ENCODE data around the gene MT1F. TPM values are rescaled to one million over a fixed set of nuclear protein-coding genes. Genes with fewer than 3 reads are reported as not detected.
A peak's percentile ranks its signal among the peaks of the same experiment; 100 is the strongest.

MT1F gene
- total RNA-seq, 1 experiment from 2014 or later = 2.1 TPM

GRCh38 chr16:56682703-56683397 lies 25.1 kb downstream of the MT1F start:
- ATAC-seq = 0 out of 2 replicates have a peak, but pooled peaks have one; percentile 3
- TSS peak; percentile 95 for BruUV-seq (replicated peaks)

GRCh38 chr16:56683424-56684172 lies 25.8 kb downstream of the MT1F start:
- ATAC-seq (no peak), DNase-seq (ENCODE audit: low read depth, low spot score) (no peak)
- in situ Hi-C loops (cut with HindIII; ENCODE audit: low pct_unique_long_range_greater_than_20kb, low sequenced_read_pairs) (no loop called here), intact Hi-C loops (cut with micrococcal nuclease; ENCODE audit: unreplicated experiment) (no loop called here)
- TF ChIP-seq POLR2AphosphoS5 (IDR thresholded peaks at IDR 0.05; ENCODE audit: low read depth, low read length) = no peak
- no peak for TF ChIP-seq SIN3A (IDR thresholded peaks at IDR 0.05; ENCODE audit: borderline replicate concordance, insufficient read depth, low read depth, low read length)
- TF ChIP-seq, protein P1, sequence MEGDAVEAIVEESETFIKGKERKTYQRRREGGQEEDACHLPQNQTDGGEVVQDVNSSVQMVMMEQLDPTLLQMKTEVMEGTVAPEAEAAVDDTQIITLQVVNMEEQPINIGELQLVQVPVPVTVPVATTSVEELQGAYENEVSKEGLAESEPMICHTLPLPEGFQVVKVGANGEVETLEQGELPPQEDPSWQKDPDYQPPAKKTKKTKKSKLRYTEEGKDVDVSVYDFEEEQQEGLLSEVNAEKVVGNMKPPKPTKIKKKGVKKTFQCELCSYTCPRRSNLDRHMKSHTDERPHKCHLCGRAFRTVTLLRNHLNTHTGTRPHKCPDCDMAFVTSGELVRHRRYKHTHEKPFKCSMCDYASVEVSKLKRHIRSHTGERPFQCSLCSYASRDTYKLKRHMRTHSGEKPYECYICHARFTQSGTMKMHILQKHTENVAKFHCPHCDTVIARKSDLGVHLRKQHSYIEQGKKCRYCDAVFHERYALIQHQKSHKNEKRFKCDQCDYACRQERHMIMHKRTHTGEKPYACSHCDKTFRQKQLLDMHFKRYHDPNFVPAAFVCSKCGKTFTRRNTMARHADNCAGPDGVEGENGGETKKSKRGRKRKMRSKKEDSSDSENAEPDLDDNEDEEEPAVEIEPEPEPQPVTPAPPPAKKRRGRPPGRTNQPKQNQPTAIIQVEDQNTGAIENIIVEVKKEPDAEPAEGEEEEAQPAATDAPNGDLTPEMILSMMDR (IDR thresholded peaks at IDR 0.05) = no peak
- no peak for TF ChIP-seq TCF7L2 (IDR thresholded peaks at IDR 0.05; ENCODE audit: low read depth, low read length)
- TF ChIP-seq REST (IDR thresholded peaks at IDR 0.05; ENCODE audit: insufficient read depth in 1 of 2, low read depth in 2 of 2, low read length in 1 of 2) = no peak
- Histone ChIP-seq H3K4me3 (ENCODE audit: low read depth in 2 of 2, low read length in 2 of 2) (peak overlapping the region in 1 of 2 experiments; percentile 14; a peak in 1 of 4 replicates), H3K4me1 (ENCODE audit: control insufficient read depth, insufficient read depth, low read length) (peaks cover 7% of the 10 kb centered on the region), H3K27me3 (ENCODE audit: control insufficient read depth, insufficient read depth, low read length) (no peaks in the 10 kb centered on the region), H3K9me3 (ENCODE audit: control insufficient read depth, insufficient read depth, low read depth, low read length) (no peaks in the 10 kb centered on the region; the same call in 1 of the 2 replicates), H3K36me3 (ENCODE audit: control insufficient read depth, insufficient read depth, low read length) (no peaks in the 10 kb centered on the region), H3K27ac (ENCODE audit: low read length) (no peak overlapping the region)
- ChIA-PET POLR2A (no interaction called here), CTCF (interaction anchor here (1.2 kb wide), 1 partner anchor 19 kb away, joined by 5 read pairs; no protein-coding TSS in a partner anchor)
- BruUV-seq (replicated peaks) = no TSS peak

More at GRCh38 chr16:56682703-56683397, 25.1 kb downstream of the MT1F start:
- H3K9me3 ChIP-seq (ENCODE audit: control insufficient read depth, insufficient read depth, low read depth, low read length) = no peaks in the 10 kb centered on the region; the same call in 1 of the 2 replicates
- peak overlapping the region; percentile 86 for H3K27ac ChIP-seq (ENCODE audit: low read length)
- TF ChIP-seq REST (IDR thresholded peaks at IDR 0.05; ENCODE audit: insufficient read depth in 1 of 2, low read depth in 2 of 2, low read length in 1 of 2) (no peak), TCF7L2 (IDR thresholded peaks at IDR 0.05; ENCODE audit: low read depth, low read length) (no peak), SIN3A (IDR thresholded peaks at IDR 0.05; ENCODE audit: borderline replicate concordance, insufficient read depth, low read depth, low read length) (no peak)
- TF ChIP-seq, protein P1 (IDR thresholded peaks at IDR 0.05) = no peak
- no peaks in the 10 kb centered on the region for H3K36me3 ChIP-seq (ENCODE audit: control insufficient read depth, insufficient read depth, low read length)
- H3K4me3 ChIP-seq (ENCODE audit: low read depth in 2 of 2, low read length in 2 of 2) = peak overlapping the region; percentile 68 to 75
- DNase-seq (ENCODE audit: low read depth, low spot score) = no peak
- intact Hi-C loops (cut with micrococcal nuclease; ENCODE audit: unreplicated experiment) = no loop called here
- in situ Hi-C loops (cut with HindIII; ENCODE audit: low pct_unique_long_range_greater_than_20kb, low sequenced_read_pairs) = no loop called here
- ChIA-PET POLR2A (interaction anchor here (0.5 kb wide), 1 partner anchor 156 kb away, joined by 4 read pairs; no protein-coding TSS in a partner anchor), CTCF (interaction anchor here (1.2 kb wide), 1 partner anchor 19 kb away, joined by 5 read pairs; no protein-coding TSS in a partner anchor)
- H3K27me3 ChIP-seq (ENCODE audit: control insufficient read depth, insufficient read depth, low read length) = no peaks in the 10 kb centered on the region
- H3K4me1 ChIP-seq (ENCODE audit: control insufficient read depth, insufficient read depth, low read length) = peaks cover 7% of the 10 kb centered on the region

All from Panc1 (cell line).